Right ventricle myocardium inferior (tissue), 1 donor: ENCODE measurements around the gene ERO1B. TPM values are rescaled to one million over a fixed set of nuclear protein-coding genes. Genes with fewer than 3 reads are reported as not detected.

Experiments
- ATAC-seq: fragments of 200-7000 bp; cut with Tn5 transposase; one replicate; pipeline ENCODE4 v1.9.1; 2020; ENCODE audit warnings: mild to moderate bottlenecking, moderate library complexity
- DNase-seq: peaks from one replicate; pipeline ENCODE4 v3.0.0; 2021; ENCODE audit errors: missing footprints
- intact Hi-C: fragments of 100-400 bp; cut with DNase I; formaldehyde crosslinking; loops from one replicate; pipeline ENCODE4 v1.11.0; 2022
- total RNA-seq: library from RNA; stranded (reverse); fragmentation: NEBNext Ultra II Directional; extraction: Animal tissue kit (Norgen Biotek cat#: 25700); gene quantifications from one replicate; pipeline ENCODE4 v1.2.1, GENCODE V29; 2021
- donor health status: DM: no; HTN: yes; CAD: no; lungs with severe emphysema.

The ERO1B gene
- total RNA-seq, 1 donor from 2014 or later: 7.2 TPM

DNA sequence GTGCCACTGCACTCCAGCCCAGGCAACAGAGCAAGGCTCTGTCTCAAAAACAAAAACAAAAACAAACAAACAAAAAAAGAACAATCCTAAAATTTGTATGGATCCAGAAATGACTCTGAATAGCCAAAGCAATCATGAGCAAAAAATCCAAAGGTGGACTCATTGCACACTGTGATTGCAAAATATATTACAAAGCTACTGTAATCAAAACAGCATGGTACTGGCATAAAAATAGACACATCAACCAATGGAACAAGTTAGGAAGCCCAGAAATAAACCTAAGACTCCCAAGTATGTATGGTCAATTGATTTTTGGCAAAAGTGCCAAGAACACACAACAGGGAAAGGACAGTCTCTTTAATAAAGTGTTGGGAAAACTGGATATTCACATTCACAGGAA is 19.9 kb downstream of the ERO1B start:
- ATAC-seq (no peak), DNase-seq (no peak)
- intact Hi-C loops: no loop called here

DNA sequence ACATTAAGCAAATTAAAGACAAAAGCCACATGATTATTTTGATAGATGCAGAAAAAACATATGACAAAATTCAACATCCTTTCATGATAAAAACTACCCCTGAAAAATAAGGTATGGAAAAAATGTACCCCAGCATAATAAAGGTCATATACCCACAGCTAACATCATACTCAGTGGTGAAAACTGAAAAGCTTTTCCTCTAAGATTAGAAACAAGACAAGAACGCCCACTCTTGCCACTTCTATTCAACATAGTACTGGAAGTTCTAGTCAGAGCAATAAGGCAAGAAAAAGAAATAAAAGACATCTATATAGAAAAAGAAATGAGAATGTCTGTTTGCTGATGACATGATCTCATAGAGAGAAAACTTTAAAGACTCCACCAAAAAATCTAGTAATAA is 20.7 kb downstream of the ERO1B start:
- no peak for DNase-seq
- intact Hi-C loops: no loop called here
- no peak for ATAC-seq

DNA sequence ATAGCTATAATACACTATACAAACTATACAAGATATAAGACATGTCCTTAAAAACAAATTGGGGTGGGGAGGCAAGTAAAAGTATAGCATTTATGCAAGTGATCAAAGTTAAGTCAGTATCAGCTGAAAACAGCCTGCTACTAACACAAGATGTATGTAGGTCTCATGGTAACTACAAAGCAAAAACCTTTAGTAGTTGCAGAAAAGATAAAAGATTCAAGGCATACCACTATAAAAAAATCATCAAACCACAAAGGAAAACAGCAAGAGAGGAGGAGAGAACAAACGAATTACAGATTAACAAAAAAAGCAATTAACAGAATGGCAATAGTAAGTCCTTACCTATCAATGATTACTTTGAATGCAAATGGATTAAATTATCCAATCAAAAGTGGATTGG is 22.7 kb downstream of the ERO1B start:
- DNase-seq (no peak), ATAC-seq (no peak)
- intact Hi-C loops: no loop called here

DNA sequence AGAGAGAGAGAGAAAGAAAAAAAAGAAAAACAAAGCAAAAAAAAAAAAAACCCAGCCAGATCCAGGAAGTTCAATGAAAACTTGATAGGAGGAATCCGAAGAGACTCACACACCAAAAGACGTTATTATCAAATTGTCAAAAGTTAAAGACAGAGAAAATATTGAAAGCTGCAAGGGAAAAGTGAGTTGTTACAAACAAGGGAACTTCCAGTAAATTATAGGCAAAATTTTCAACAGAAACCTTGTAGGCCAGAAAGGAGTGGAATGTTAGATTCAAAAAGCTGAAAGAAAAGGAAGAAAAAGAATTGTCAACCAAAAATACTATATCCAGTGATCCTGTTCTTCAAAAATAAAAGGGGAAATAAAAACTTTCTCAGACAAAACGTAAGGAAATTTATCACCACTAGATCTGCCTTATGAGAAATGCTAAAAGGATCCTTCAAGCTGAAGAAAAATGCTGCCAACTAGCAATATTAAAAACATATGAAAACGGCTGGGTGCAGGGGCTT is 23.6 kb downstream of the ERO1B start:
- intact Hi-C loops: no loop called here
- DNase-seq: no peak

DNA sequence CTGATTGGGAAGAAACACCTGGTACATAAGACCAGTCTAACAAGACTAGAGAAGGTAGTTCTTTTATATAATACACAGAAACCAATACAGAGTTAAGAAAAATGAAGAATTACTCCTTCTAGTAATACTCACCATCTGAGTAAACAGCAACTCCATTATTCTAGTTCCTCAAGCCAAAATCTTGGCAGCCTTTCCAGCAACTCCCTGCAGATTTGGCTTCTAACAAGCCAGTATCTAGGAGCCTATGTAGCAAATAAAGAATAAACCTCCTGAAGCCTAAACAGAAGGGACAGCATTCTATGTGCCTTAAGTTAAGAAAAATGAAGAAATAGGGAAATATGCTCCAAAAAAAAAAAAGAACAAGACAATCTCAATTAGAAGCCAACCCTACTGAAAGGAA is 24.5 kb downstream of the ERO1B start:
- no peak for ATAC-seq
- intact Hi-C loops: no loop called here
- DNase-seq: no peak

More for the DNA sequence above, 23.6 kb downstream of the ERO1B start:
- ATAC-seq: no peak

DNA sequence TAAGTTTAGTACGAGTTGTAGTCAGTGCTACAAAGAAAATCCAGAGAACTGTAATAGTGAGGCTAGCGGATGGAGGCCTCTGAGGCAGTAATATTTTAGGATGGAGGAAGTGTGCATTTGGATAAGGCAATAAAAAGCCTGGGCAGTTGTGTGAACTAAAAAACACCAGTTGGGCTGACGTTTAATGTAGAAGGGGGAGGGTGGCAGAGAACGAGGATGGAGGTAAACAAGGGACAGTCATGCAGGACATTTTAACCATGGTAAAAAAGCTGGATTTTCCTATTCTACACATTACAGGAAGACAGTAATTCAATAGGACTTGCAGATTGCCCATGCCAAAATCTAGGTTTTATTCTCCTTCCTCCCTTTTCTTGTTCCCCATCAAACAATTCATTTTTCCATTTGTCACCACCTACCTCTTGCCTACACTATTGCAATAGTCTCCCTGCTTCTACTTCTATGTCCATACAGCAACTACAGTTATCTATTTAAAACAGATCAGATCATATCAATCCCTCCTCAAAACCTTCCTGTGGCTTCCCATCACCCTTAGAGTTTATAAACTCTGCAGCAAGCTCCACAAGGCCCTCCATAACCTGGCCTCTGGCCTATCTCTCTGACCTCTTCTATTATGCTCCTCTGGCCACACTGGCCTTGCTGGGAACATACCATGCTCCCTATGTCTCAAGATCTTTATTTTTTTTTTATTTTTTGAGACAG is 27.7 kb downstream of the ERO1B start:
- ATAC-seq: no peak
- intact Hi-C loops: no loop called here
- no peak for DNase-seq

DNA sequence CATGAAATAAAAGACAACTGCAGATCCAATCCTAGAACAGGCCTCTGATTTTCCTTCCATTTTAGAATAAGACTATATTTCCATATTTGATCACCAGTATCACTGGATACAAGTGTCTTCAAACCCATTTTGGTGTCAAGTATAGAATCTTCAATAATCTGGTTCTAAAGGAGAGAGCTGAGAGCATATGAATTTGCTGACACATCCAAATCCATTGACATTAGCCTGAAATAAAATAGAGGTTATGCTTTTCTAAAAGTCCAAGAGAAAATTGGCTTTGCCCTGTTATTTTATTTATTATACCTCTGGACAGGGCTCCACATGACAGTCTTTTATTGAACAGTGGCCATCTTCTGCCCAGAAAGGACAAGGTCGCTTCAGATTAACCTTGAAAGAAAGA is 28.6 kb downstream of the ERO1B start:
- ATAC-seq (no peak), DNase-seq (no peak)
- intact Hi-C loops: no loop called here

DNA sequence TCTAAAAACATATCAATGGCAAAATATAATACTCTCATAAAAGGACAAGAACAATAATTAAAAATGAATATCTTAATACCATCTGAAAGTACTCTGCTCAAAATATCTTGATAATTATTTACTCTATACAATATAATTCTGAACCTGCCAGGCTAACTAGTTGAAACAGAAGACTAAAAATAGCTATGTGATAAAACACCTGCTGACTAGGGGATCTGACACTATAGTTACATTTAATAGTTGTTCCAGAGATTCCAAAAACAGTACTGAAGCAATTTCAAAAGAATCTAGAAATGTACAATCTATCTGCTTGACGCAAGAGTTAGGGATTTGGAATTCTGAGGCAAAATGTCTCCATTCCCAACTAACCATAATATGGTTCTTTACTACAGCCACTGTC is 30.2 kb downstream of the ERO1B start:
- DNase-seq (no peak), ATAC-seq (no peak)
- intact Hi-C loops: no loop called here

DNA sequence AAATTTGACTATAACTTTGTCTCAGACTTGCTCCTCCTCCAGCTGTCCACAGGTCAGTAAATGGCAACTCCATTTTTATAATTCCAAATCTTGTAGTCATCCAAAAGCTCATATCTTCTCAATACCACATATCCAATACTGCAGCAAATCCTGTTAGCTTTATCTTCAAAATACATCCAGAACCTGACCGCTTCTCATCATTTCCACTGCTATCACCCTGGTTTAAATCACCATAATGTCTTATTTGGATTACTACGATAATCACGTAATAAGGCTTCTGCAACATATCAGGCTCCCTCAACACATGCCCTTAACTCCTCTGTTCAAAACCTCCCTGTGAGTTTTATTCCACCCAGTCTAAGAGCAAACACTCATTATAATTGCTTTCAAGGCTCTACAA is 34.5 kb downstream of the ERO1B start:
- ATAC-seq: no peak
- intact Hi-C loops: no loop called here
- DNase-seq: no peak

DNA sequence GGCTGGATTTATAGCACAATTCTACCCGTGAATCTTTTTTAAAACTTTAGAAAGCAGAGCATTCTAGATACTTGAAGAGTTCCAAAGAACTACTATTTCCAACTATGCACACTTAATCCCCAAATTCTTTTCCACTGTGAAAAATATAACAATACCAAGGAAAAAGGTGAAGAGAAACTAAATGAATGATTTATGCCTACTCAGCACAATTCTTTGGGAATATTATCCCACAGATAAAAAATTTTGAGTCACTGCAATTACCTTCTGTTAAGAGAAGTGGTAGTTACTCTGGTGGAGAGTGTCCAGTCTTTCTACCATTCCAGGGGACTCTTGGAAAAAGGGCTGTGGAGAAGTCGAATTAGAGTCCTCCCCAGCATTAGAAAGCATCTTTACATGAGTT is 39.2 kb downstream of the ERO1B start:
- no peak for DNase-seq
- intact Hi-C loops: no loop called here

DNA sequence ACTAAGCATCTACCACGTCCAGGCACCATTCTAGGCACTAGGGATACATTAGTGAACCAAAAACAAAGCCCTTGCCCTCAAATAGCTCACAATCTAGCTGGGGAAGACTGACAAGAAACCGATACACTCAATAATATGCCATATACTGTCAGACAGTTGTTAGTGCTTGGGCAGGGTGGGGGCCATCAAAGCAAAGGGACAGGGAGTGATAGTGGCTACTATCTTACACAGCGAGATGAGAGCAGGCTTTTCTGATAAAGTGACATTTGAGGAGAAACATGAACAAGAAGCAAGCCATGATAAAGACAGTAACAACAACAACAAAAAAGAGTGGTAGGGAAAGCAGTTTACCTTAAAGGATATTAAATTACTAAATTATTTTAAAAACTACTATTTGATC is 41.1 kb downstream of the ERO1B start:
- intact Hi-C loops: no loop called here
- ATAC-seq (no peak), DNase-seq (no peak)

More for the DNA sequence above, 39.2 kb downstream of the ERO1B start:
- no peak for ATAC-seq

DNA sequence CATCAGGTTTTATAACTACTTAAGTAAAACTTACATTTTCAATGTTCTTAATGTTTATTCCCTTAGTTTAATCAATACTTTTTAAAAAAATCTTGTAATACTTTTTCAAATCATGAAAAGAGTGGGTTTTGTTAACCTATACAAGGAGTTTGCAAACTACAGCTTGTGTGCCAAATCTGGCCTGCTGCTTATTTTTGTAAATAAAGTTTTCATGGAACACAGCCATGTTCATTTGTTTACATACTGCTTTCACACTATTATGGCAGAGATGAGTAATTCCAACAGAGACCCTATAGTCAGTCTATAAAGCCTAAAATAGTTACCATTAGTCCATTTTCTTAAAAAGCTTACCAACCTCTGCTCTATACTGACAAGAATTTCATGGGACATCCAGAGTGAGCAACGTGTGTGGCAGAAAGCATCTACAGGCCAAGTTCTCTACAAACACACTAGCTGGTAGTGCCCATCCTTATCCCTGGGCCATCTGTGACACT is 42.6 kb downstream of the ERO1B start:
- intact Hi-C loops: no loop called here
- DNase-seq (no peak), ATAC-seq (no peak)

DNA sequence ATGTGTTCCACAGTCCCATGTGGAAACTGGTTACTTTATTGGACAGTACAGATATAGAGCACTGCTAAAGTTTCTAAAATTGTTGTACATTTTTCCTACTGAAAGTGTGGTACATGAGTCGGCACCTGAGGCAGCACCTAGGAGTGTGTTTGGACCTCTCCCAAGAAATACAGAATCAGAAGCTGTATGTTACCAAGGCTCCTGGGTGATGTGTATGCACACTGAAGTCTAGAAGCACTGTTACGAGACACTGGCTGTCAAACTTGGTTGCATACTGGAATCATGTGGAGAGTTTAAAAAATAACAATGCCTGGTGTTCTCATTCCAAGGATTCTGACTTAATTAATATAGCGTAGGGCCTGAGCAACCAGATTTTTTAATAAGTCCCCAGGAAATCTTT is 46.6 kb downstream of the ERO1B start:
- DNase-seq: no peak
- no peak for ATAC-seq
- intact Hi-C loops: no loop called here

DNA sequence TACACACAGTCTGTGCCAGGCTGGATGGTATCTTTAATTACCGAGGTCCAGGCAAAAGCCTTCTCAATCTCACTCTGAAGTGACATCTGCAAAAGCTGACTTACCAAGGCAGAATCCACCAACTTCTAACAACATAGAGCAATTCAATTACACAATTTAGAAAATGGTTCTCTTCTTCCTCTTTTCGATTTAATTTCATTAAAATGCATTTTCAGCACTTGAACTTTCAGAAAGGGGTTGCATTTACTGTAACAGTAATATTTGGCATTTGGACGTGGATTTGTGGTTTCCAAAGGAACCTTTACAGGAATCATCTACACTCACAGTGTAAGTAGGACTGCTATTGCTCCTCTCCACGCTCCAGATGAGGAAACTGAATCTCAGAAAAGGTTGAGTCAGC is 53.3 kb downstream of the ERO1B start:
- DNase-seq (no peak), ATAC-seq (no peak)
- intact Hi-C loops: no loop called here

DNA sequence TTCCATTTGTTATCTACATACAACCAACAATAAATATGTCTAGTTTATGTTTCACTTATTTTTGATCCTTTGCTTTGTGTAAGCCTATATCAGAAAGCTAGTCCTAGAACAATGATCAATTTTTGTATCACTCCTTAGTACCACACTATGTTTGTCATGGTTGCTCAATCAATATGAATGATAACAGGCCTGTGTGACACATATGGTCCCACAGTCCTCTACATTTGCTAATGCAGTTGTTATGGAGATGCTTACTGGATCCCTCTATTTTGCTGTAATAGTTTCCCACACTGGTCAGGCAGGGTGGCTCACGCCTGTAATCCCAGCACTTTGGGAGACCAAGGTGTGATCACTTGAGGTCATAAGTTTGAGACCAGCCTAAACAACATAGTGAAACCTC is 59.1 kb downstream of the ERO1B start:
- ATAC-seq: no peak
- intact Hi-C loops: no loop called here
- no peak for DNase-seq

DNA sequence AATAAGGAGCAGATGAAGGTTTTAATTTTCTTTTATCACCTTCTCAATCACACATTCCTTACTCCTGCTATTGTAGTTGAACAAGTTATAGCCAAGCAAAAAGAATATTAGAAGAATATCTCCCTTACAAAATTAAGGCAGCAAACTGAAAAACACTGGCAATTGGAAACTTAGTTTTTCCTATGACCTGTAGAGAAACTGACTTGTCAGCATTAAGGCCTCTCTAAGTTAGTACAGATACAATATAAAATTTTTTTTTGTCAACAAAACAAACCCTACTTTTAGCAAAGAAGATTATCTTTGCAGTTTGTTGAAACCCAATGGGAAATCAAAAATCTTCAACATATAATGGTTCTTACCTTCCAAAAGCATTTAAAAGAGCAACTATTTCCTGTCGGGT is 61.3 kb downstream of the ERO1B start:
- DNase-seq (no peak), ATAC-seq (no peak)
- intact Hi-C loops: no loop called here

DNA sequence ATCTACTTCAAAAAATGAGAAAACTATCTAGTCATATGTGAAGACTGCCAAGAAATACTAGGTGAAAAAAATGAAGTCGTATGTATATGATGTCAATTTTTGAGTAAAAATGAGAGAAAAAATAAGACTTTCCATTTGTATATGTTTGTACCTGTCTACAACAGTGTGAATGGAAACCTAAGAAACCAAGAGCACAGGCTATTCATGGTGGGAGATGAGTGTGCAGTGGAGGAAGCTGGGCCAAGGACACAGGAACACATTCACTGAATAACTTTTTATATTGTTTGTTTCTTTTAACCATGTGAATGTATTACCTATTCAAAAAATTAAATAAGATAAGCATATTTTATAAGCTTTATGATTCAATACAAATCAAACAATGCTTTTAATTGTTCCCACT is 67.0 kb downstream of the ERO1B start:
- DNase-seq: no peak
- no peak for ATAC-seq
- intact Hi-C loops: no loop called here

DNA sequence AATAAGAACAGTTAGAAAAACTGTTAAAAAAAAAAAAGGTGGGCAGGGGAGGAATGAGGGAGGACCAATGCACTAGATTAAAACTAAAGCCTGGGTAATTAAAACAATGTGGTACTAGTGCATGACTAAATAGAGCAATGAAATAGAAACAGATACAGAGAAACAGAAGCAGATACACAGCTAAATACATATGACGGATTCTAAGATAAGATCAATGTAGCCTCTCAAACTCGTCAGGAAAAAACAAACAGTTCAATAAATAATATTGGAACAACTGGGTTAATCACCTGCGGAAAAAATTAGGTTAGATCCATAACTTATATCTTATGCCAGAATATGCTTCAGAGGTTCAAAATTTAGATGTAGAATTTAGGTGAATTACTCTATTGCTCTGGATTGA is 68.2 kb downstream of the ERO1B start:
- intact Hi-C loops: no loop called here

DNA sequence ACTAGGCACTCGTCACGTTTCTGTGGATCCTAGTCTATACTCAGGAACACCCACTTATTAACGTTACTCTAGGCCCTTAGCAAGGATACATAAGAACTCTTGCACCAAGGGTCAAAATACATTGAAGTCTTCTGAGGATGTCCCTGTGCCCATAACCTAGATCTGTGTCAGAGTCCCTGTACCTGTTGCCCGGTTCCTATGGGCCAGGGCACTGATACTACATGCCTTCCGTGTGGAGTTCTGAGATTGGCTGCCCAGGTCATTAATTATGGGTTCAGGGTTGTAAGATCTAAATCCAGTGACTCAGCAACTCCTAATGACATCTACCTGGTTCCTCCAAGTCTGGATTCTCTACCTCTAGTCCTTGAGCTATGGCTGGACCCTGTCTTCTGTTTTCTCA is 69.9 kb downstream of the ERO1B start:
- intact Hi-C loops: no loop called here
- ATAC-seq: no peak

More for the DNA sequence above, 68.2 kb downstream of the ERO1B start:
- no peak for DNase-seq
- ATAC-seq: no peak

DNA sequence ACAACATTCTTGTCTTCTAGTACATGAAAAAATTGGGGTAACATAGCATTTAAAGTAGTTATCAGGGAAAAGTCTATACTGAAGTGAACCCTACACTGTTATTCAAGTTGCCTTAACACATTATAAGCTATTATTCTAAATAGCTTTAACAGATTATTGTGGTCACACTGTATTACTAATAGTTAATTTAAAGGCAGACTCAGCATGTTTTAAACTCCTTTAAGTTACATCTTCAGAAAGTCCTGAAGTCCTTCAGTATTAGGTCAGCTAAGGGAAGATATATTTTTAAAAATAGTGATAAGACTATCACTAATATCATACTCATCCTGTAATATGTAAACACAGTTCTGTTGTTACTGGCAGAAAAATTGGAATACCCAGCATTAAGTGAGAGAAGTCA is 72.0 kb downstream of the ERO1B start:
- ATAC-seq (no peak), DNase-seq (no peak)
- intact Hi-C loops: no loop called here

More for the DNA sequence above, 69.9 kb downstream of the ERO1B start:
- no peak for DNase-seq

DNA sequence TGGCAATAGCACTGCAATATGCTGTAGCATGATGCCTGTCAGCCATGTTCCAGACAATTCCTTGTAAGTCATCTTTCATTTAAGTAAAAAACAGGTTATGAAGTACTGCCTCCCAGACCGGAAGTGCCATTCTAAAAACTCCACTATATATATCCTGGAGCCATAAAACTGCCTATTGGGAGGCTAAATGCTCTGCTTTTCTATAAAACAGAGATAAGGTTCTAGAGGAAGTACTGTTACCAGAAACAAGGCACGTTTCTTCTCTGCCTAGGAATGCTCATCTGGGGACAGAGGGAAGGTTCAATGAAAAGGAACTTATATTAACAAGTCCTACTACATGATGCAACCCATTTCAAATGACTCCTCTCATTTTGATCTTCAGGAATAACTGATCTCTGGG is 72.6 kb downstream of the ERO1B start:
- intact Hi-C loops: no loop called here
- ATAC-seq: no peak
- no peak for DNase-seq
